Measurements from ENCODE around the gene C2orf92. TPM values are rescaled to one million over a fixed set of nuclear protein-coding genes. Genes with fewer than 3 reads are reported as not detected.

The C2orf92 gene
- total RNA-seq, 3 donors from 2014 or later (not counting 1 experiment from before 2014, with no cell fraction given), result 13.4 to 20.9 (median 16.1) TPM

DNA sequence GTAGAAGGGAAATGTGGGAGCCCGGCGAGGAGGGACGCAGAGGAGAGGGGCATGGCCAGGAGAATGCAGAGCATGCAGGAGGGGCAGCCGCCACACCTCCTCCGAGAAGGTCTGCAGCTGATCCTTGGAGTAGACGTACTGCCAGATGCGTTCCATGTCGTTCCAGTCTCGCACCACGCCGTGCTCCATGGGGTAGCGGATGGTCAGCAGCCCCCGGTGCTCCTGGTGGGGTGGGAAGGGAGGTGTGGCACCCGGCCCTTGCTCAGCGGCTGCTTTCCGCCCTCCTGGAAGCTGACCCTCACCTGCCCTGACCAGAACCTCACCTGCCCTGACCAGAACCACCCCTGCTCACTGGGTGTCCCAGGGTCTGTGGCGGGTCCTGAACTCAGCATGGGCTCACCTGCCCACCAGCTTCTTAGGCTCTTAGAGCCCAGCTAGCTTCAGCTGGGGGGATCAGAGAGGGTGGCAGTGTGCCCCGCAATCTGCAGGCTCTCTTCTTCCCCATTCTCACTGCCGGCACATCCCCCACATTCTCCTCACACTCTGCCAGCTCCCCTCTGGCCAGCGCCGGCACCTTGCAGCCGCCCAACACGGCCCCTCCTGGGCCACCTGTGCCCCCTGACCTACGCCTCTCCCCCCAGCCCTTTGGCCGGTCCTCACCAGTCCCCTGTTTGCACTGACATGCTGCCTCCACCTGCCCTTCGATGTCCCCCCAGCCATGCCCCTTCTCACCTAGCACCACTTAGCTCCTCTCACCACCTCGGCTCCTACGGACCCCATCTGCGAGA lies 10.1 kb upstream of the C2orf92 start:
- intact Hi-C loops (cut with micrococcal nuclease), result loop anchor here (5.0 kb wide), 2 partner anchors 53 to 88 kb away; partner anchors contain the start of gene ZAP70
- 97% methylated on average over 29 of the region's 29 CpGs for WGBS (ENCODE audit: insufficient coverage)
- H3K27ac Mint-ChIP-seq, result peak overlapping the region in 1 of 2 donors; percentile 95

GRCh38 chr2:97660044-97660774 lies 9.3 kb upstream of the C2orf92 start:
- Mint-ChIP-seq H3K27me3 (ENCODE audit: low read depth in 2 of 2) (no peaks in the 10 kb centered on the region), H3K4me3 (no peak overlapping the region), H3K9me3 (no peaks in the 10 kb centered on the region), H3K27ac (peak overlapping the region in 1 of 2 donors; percentile 95), H3K4me1 (peaks cover 31 to 34% of the 10 kb centered on the region in 2 donors), H3K36me3 (no peaks in the 10 kb centered on the region)
- Histone ChIP-seq H3K27ac (ENCODE audit: low read length) (no peak overlapping the region), H3K4me3 (ENCODE audit: low read length) (no peak overlapping the region), H3K27me3 (ENCODE audit: control insufficient read depth, insufficient read depth, low read length) (no peaks in the 10 kb centered on the region), H3K4me1 (ENCODE audit: control insufficient read depth, insufficient read depth, low read length) (peaks cover 36% of the 10 kb centered on the region), H3K36me3 (ENCODE audit: control insufficient read depth, insufficient read depth, low read length) (peaks cover 42% of the 10 kb centered on the region), H3K9me3 (ENCODE audit: control insufficient read depth, insufficient read depth, low read length) (no peaks in the 10 kb centered on the region)
- DNase-seq (no peak), ATAC-seq (no peak)
- TF ChIP-seq CTCF (IDR thresholded peaks at IDR 0.05), result no peak
- intact Hi-C loops (cut with micrococcal nuclease), result loop anchor here (5.0 kb wide), 2 partner anchors 52 to 87 kb away; partner anchors contain the start of gene ZAP70
- 97% methylated on average over 20 of the region's 20 CpGs for WGBS (ENCODE audit: insufficient coverage)

More for the DNA sequence above, 10.1 kb upstream of the C2orf92 start:
- no peak for TF ChIP-seq CTCF (IDR thresholded peaks at IDR 0.05)
- Histone ChIP-seq H3K4me3 (ENCODE audit: low read length) (no peak overlapping the region), H3K36me3 (ENCODE audit: control insufficient read depth, insufficient read depth, low read length) (peaks cover 42% of the 10 kb centered on the region), H3K27ac (ENCODE audit: low read length) (no peak overlapping the region), H3K4me1 (ENCODE audit: control insufficient read depth, insufficient read depth, low read length) (peaks cover 30% of the 10 kb centered on the region), H3K27me3 (ENCODE audit: control insufficient read depth, insufficient read depth, low read length) (no peaks in the 10 kb centered on the region), H3K9me3 (ENCODE audit: control insufficient read depth, insufficient read depth, low read length) (no peaks in the 10 kb centered on the region)
- ATAC-seq, result no peak
- no peaks in the 10 kb centered on the region for H3K27me3 Mint-ChIP-seq (ENCODE audit: low read depth in 2 of 2)
- no peaks in the 10 kb centered on the region for H3K36me3 Mint-ChIP-seq
- H3K4me1 Mint-ChIP-seq, result peaks cover 35 to 42% of the 10 kb centered on the region in 2 donors
- H3K4me3 Mint-ChIP-seq, result no peak overlapping the region
- no peaks in the 10 kb centered on the region for H3K9me3 Mint-ChIP-seq
- no peak for DNase-seq

DNA sequence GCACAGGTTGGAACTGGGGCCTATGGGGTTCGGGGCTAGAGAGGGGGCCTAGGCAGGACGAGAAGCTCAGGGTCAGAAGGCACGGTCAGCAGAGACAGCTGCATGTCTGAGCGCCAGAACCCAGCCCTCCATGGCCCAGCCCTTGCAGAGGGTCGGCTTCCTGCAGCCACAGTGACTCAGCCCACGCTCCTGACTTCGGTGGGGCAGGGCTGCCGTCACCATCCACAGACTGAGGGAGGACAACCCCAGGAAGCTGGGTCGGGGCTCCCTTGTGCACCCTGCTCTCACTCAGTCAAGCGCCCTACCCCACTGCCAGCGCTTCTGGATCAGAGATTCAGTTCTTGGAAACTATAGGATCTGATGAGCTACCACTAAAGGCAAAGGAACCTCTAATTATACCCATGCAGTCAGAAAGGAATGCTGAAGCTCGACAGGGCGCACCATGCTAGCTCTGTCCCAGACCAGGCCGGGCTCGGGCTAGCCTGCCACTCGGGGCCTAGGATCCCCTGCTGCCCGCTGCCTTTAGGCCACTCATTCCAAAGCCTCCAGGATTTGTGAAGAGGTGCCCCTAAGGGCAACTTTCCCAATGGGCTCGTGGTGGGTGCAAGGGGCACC lies 8.6 kb upstream of the C2orf92 start:
- DNase-seq (no peak), ATAC-seq (no peak)
- H3K27ac Mint-ChIP-seq, result peak overlapping the region; percentile 95
- no peaks in the 10 kb centered on the region for H3K36me3 Mint-ChIP-seq
- Histone ChIP-seq H3K27me3 (ENCODE audit: control insufficient read depth, insufficient read depth, low read length) (no peaks in the 10 kb centered on the region), H3K9me3 (ENCODE audit: control insufficient read depth, insufficient read depth, low read length) (no peaks in the 10 kb centered on the region), H3K36me3 (ENCODE audit: control insufficient read depth, insufficient read depth, low read length) (peaks cover 41% of the 10 kb centered on the region), H3K27ac (ENCODE audit: low read length) (no peak overlapping the region), H3K4me1 (ENCODE audit: control insufficient read depth, insufficient read depth, low read length) (peaks cover 36% of the 10 kb centered on the region), H3K4me3 (ENCODE audit: low read length) (no peak overlapping the region)
- H3K4me3 Mint-ChIP-seq, result no peak overlapping the region
- no peak for TF ChIP-seq CTCF (IDR thresholded peaks at IDR 0.05)
- H3K27me3 Mint-ChIP-seq (ENCODE audit: low read depth in 2 of 2), result no peaks in the 10 kb centered on the region
- intact Hi-C loops (cut with micrococcal nuclease), result loop anchor here (5.0 kb wide), 2 partner anchors 51 to 86 kb away; partner anchors contain the start of gene ZAP70
- WGBS (ENCODE audit: insufficient coverage), result 81% methylated on average over 18 of the region's 18 CpGs
- H3K9me3 Mint-ChIP-seq, result no peaks in the 10 kb centered on the region
- peaks cover 29 to 34% of the 10 kb centered on the region in 2 donors for H3K4me1 Mint-ChIP-seq

Data from natural killer cell (primary cell).